Activated T-helper 2 cell treated with anti-CD3 and anti-CD28 coated beads, Interferon-gamma antibody, Interleukin-2, Interleukin-4, amounts not matched to agents 10 μg/mL and 5 μg/mL and 100 μg/mL, durations not matched to agents 14 hours and 24 hours and 36 hours (primary cell): ENCODE data around the gene GINS2. TPM values are rescaled to one million over a fixed set of nuclear protein-coding genes. Genes with fewer than 3 reads are reported as not detected.

Source experiments
- DNase-seq: peaks from one replicate; pipeline ENCODE4 v3.0.0; 2021; ENCODE audit warnings: low spot score
- H3K27ac Mint-ChIP-seq: one replicate; pipeline ENCODE4 v1.8.0; 2021; ENCODE audit warnings: mixed read lengths
- H3K27me3 Mint-ChIP-seq: one replicate; pipeline ENCODE4 v1.8.0; 2021; ENCODE audit warnings: low read depth, mixed read lengths
- H3K36me3 Mint-ChIP-seq: one replicate; pipeline ENCODE4 v1.8.0; 2021; ENCODE audit warnings: low read depth, mixed read lengths
- H3K4me1 Mint-ChIP-seq: one replicate; pipeline ENCODE4 v1.8.0; 2021; ENCODE audit warnings: low read depth, mixed read lengths
- H3K4me3 Mint-ChIP-seq: one replicate; pipeline ENCODE4 v1.8.0; 2021; ENCODE audit warnings: low read depth, mild to moderate bottlenecking, moderate library complexity, mixed read lengths
- H3K9me3 Mint-ChIP-seq: one replicate; pipeline ENCODE4 v1.8.0; 2021; ENCODE audit warnings: mixed read lengths
- intact Hi-C: fragments of 100-400 bp; cut with micrococcal nuclease; formaldehyde crosslinking; loops from one replicate; pipeline ENCODE4 v1.15.1; 2023
- total RNA-seq: library from RNA; stranded (reverse); gene quantifications from 2 replicates; pipeline ENCODE4 v1.2.3, GENCODE V29; 2022

The GINS2 gene
- total RNA-seq, 1 donor from 2014 or later: 66.8 TPM

DNA sequence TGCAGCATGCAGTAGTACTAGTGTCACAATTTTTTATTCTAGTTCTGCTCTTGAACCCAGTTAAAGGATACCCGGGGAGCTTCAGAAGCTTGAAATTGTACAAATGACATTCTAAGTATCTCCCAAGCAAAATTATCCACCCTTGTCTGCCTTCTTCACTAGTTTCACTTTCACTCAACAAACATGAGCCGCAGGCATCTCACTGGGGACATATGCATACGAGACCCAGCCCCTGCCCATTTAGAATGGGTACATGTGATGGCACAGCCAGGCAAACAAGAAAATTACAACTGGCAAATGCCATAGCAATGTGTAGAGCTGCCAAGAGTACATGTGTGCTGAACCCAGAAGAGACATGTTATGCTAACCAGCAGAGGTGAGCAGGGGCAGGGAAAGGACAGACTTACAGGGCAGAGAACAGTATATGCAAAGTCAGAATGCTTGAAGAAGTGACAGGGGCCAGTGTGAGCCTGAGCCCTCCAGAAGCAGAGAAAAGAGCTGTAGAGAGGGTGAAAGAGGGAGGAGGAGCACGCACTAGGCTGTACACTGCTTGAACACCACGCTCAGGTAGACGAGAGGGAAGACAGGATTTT is 8.3 kb downstream of the GINS2 start:
- H3K36me3 Mint-ChIP-seq: peaks cover 64% of the 10 kb centered on the region
- no peak overlapping the region for H3K4me3 Mint-ChIP-seq
- intact Hi-C loops: loop anchor here (10.0 kb wide), 2 partner anchors 114 to 126 kb away; partner anchors contain the start of genes COX4I1 and EMC8
- no peak for DNase-seq
- no peaks in the 10 kb centered on the region for H3K27me3 Mint-ChIP-seq
- no peak overlapping the region for H3K27ac Mint-ChIP-seq
- peaks cover 13% of the 10 kb centered on the region for H3K4me1 Mint-ChIP-seq
- H3K9me3 Mint-ChIP-seq: no peaks in the 10 kb centered on the region

GRCh38 chr16:85679870-85680269 is 8.9 kb downstream of the GINS2 start:
- Mint-ChIP-seq H3K9me3 (no peaks in the 10 kb centered on the region), H3K4me1 (peaks cover 18% of the 10 kb centered on the region), H3K36me3 (peaks cover 65% of the 10 kb centered on the region), H3K27ac (no peak overlapping the region), H3K4me3 (no peak overlapping the region), H3K27me3 (no peaks in the 10 kb centered on the region)
- no peak for DNase-seq
- intact Hi-C loops: loop anchor here (10.0 kb wide), 2 partner anchors 115 to 125 kb away; partner anchors contain the start of genes COX4I1 and EMC8

- no peak overlapping the region for H3K4me3 Mint-ChIP-seq
- peaks cover 71% of the 10 kb centered on the region for H3K36me3 Mint-ChIP-seq
- no peak for DNase-seq
- H3K9me3 Mint-ChIP-seq: no peaks in the 10 kb centered on the region
- H3K27ac Mint-ChIP-seq: no peak overlapping the region
- H3K27me3 Mint-ChIP-seq: no peaks in the 10 kb centered on the region
- intact Hi-C loops: no loop called here
- H3K4me1 Mint-ChIP-seq: peaks cover 17% of the 10 kb centered on the region
Observed at GRCh38 chr16:85678821-85679220, 9.9 kb downstream of the GINS2 start.

GRCh38 chr16:85678016-85678415 is 10.7 kb downstream of the GINS2 start:
- H3K36me3 Mint-ChIP-seq: peaks cover 72% of the 10 kb centered on the region
- no peak for DNase-seq
- no peak overlapping the region for H3K4me3 Mint-ChIP-seq
- no peaks in the 10 kb centered on the region for H3K27me3 Mint-ChIP-seq
- intact Hi-C loops: no loop called here
- H3K9me3 Mint-ChIP-seq: no peaks in the 10 kb centered on the region
- peaks cover 16% of the 10 kb centered on the region for H3K4me1 Mint-ChIP-seq
- H3K27ac Mint-ChIP-seq: no peak overlapping the region

GRCh38 chr16:85677383-85677967 is 11.3 kb downstream of the GINS2 start:
- intact Hi-C loops: no loop called here
- H3K36me3 Mint-ChIP-seq: peaks cover 73% of the 10 kb centered on the region
- DNase-seq: no peak

DNA sequence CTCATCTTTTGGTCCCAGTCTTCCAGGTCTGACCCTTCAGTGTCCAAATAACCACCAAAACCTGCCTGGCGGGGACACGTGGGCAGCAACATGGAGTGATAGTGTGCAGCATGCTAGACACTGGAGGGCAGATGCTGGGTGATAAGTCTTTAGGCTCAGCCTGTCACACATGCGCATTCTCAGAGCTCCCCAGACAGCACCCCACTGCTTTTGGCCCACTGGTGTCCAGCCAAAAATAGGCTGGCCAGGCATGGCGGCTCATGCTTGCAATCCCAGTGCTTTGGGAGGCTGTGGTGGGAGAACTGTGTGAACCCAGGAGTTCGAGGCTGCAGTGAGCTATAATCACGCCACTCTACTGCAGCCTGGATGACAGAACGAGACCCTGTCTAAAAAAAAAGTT is 12.3 kb downstream of the GINS2 start:
- no peak overlapping the region for H3K4me3 Mint-ChIP-seq
- H3K4me1 Mint-ChIP-seq: peaks cover 16% of the 10 kb centered on the region
- no peaks in the 10 kb centered on the region for H3K27me3 Mint-ChIP-seq
- H3K27ac Mint-ChIP-seq: no peak overlapping the region
- no peaks in the 10 kb centered on the region for H3K9me3 Mint-ChIP-seq
- no peak for DNase-seq
- peaks cover 77% of the 10 kb centered on the region for H3K36me3 Mint-ChIP-seq
- intact Hi-C loops: no loop called here

More at GRCh38 chr16:85677383-85677967, 11.3 kb downstream of the GINS2 start:
- H3K27ac Mint-ChIP-seq: no peak overlapping the region
- H3K4me1 Mint-ChIP-seq: peaks cover 16% of the 10 kb centered on the region
- no peak overlapping the region for H3K4me3 Mint-ChIP-seq
- H3K9me3 Mint-ChIP-seq: no peaks in the 10 kb centered on the region
- H3K27me3 Mint-ChIP-seq: no peaks in the 10 kb centered on the region

- DNase-seq: no peak
- peaks cover 75% of the 10 kb centered on the region for H3K36me3 Mint-ChIP-seq
- intact Hi-C loops: no loop called here
- H3K4me1 Mint-ChIP-seq: peaks cover 11% of the 10 kb centered on the region
- H3K4me3 Mint-ChIP-seq: no peak overlapping the region
- H3K9me3 Mint-ChIP-seq: no peaks in the 10 kb centered on the region
- peak overlapping the region; percentile 64 for H3K27ac Mint-ChIP-seq
- no peaks in the 10 kb centered on the region for H3K27me3 Mint-ChIP-seq
Observed at GRCh38 chr16:85675251-85675874, 13.4 kb downstream of the GINS2 start.

DNA sequence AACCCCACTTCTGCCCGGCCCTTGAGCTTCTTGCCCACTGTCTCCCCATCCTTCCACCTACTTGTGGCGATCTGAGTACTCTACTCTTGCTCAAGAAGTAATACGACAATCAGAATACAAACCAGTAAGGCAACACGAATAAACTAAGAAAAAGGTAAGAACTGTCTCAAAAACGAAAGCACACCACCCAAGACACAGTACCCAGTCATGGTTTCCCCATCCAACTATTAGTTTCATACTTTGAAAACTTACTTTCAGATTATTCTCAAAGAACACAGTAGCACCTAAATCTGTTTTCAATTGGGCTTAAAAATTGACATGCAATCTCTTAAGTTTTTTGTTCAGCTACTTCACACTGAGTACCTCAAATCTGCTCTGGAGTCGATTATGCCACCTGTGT is 13.9 kb downstream of the GINS2 start:
- Mint-ChIP-seq H3K4me1 (peaks cover 11% of the 10 kb centered on the region), H3K9me3 (no peaks in the 10 kb centered on the region), H3K36me3 (peaks cover 78% of the 10 kb centered on the region), H3K27me3 (no peaks in the 10 kb centered on the region), H3K27ac (peak overlapping the region; percentile 64), H3K4me3 (no peak overlapping the region)
- no peak for DNase-seq
- intact Hi-C loops: no loop called here

DNA sequence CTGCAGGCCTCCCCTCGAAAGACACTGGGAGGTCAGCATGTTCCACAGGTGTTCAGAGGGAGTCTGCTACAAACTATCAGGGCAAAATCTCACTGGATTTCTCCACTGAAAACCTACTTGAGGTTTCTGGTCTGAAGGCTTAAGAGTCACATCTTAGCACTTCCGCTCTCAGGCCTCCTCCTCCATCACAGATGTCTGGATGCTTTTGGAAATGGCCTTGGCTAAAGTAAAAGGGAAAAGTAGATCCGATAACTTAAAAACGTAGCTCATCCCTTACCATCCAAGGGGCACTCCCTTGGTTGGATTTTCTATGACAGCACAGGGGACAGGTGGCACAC is 14.4 kb downstream of the GINS2 start:
- Mint-ChIP-seq H3K27ac (no peak overlapping the region), H3K27me3 (no peaks in the 10 kb centered on the region), H3K9me3 (no peaks in the 10 kb centered on the region), H3K4me3 (no peak overlapping the region), H3K4me1 (peaks cover 11% of the 10 kb centered on the region), H3K36me3 (peaks cover 78% of the 10 kb centered on the region)
- intact Hi-C loops: no loop called here
- no peak for DNase-seq

DNA sequence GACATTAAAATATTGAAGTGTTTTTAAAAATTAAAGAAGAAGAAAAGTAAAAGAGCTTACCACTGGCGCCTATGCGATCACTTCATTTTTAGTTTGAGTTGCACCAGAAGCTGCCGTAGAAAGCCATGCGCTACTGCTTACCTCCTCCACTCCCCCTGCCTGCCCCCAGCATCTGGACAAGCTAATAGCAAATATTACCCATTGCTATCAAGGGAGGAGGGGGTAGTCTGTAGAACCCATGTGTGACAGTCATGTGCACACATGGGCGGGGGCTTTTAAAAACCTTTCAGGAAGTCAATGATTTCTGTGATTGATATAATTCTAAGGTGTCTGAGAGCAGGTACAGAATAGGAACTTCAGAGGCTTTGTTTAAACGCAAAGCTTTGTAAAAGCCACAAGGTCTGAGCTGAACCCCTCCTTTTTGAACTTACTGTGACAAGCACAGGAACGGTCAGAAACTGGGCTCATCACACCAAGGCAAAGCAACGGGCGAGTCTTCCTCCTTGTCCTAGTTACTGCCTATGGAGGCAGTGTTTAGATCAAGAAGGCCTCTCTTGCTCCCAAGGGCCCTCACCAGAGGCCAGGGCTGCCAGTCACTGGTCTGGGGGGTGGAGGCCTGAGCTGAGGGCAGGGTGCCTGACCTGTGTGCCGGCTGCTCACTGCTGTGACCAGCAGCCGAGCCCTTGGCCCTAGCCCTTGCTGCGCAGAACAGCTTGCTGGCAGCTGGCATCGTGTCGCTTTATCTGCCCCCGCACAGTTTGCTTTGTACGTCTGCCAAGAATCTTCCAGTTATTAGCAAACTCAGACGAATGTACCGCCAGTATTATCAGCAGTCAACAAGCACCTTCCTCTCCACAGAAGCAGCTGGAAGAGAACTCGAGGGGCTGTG is 15.0 kb downstream of the GINS2 start:
- intact Hi-C loops: no loop called here
- Mint-ChIP-seq H3K27ac (no peak overlapping the region), H3K9me3 (no peaks in the 10 kb centered on the region), H3K4me1 (peaks cover 11% of the 10 kb centered on the region), H3K36me3 (peaks cover 75% of the 10 kb centered on the region), H3K4me3 (no peak overlapping the region), H3K27me3 (no peaks in the 10 kb centered on the region)
- no peak for DNase-seq

GRCh38 chr16:85670840-85671239 is 17.9 kb downstream of the GINS2 start:
- H3K36me3 Mint-ChIP-seq: peaks cover 84% of the 10 kb centered on the region

GRCh38 chr16:85668676-85669424 is 19.9 kb downstream of the GINS2 start:
- H3K27ac Mint-ChIP-seq: no peak overlapping the region
- no peaks in the 10 kb centered on the region for H3K9me3 Mint-ChIP-seq
- no peak overlapping the region for H3K4me3 Mint-ChIP-seq
- DNase-seq: no peak
- peaks cover 84% of the 10 kb centered on the region for H3K36me3 Mint-ChIP-seq
- intact Hi-C loops: no loop called here
- no peaks in the 10 kb centered on the region for H3K4me1 Mint-ChIP-seq
- no peaks in the 10 kb centered on the region for H3K27me3 Mint-ChIP-seq

More at GRCh38 chr16:85670840-85671239, 17.9 kb downstream of the GINS2 start:
- H3K27ac Mint-ChIP-seq: no peak overlapping the region
- no peak for DNase-seq
- peaks cover 10% of the 10 kb centered on the region for H3K4me1 Mint-ChIP-seq
- intact Hi-C loops: no loop called here
- no peak overlapping the region for H3K4me3 Mint-ChIP-seq
- H3K27me3 Mint-ChIP-seq: no peaks in the 10 kb centered on the region
- no peaks in the 10 kb centered on the region for H3K9me3 Mint-ChIP-seq
